Smooth muscle cell (in vitro differentiated cells): ENCODE results near the gene GPM6B. TPM values are rescaled to one million over a fixed set of nuclear protein-coding genes. Genes with fewer than 3 reads are reported as not detected.

Source experiments
- DNase-seq: peaks from one replicate; lab custom pipeline; 2025; ENCODE audit not compliant: unreplicated experiment; lab: John Stamatoyannopoulos, UW
- H2AFZ ChIP-seq: fragments of 200-600 bp; sonication (generic); 2 replicates; pipeline ENCODE4 v1.6.0; 2016; ENCODE audit warnings: antibody characterized with exemption, low read depth, mild to moderate bottlenecking
- H3F3A ChIP-seq: fragments of 200-600 bp; sonication (generic); 2 replicates; pipeline ENCODE4 v1.6.0; 2017; ENCODE audit warnings: antibody characterized with exemption, low read depth
- H3K27ac ChIP-seq: fragments of 200-600 bp; sonication (generic); 2 replicates; pipeline ENCODE4 v1.5.1; 2016; ENCODE audit warnings: low read depth, mild to moderate bottlenecking
- H3K27me3 ChIP-seq: fragments of 200-600 bp; sonication (generic); 2 replicates; pipeline ENCODE4 v1.6.1; 2016; ENCODE audit warnings: low read depth, mild to moderate bottlenecking
- H3K36me3 ChIP-seq: fragments of 200-600 bp; sonication (generic); 2 replicates; pipeline ENCODE4 v1.5.1; 2016; ENCODE audit warnings: low read depth
- H3K4me1 ChIP-seq: fragments of 200-600 bp; sonication (generic); 2 replicates; pipeline ENCODE4 v1.5.1; 2016; ENCODE audit warnings: low read depth
- H3K4me2 ChIP-seq: fragments of 200-600 bp; sonication (generic); 2 replicates; pipeline ENCODE4 v1.6.0; 2016; ENCODE audit warnings: mild to moderate bottlenecking
- H3K4me3 ChIP-seq: fragments of 200-600 bp; sonication (generic); 2 replicates; pipeline ENCODE4 v1.5.1; 2016; ENCODE audit warnings: mild to moderate bottlenecking
- H3K79me2 ChIP-seq: fragments of 200-600 bp; sonication (generic); 2 replicates; pipeline ENCODE4 v1.6.0; 2016; ENCODE audit warnings: low read depth, mild to moderate bottlenecking
- H3K9ac ChIP-seq: fragments of 200-600 bp; sonication (generic); 2 replicates; pipeline ENCODE4 v1.6.0; 2016; ENCODE audit warnings: low read depth
- H3K9me3 ChIP-seq: fragments of 200-600 bp; sonication (generic); replicated peaks from 2 replicates; pipeline ENCODE4 v1.5.1; 2016; ENCODE audit warnings: low read depth
- H4K20me1 ChIP-seq: fragments of 200-600 bp; sonication (generic); 2 replicates; pipeline ENCODE4 v1.6.0; 2016; ENCODE audit warnings: low read depth
- CTCF ChIP-seq: fragments of 200-600 bp; sonication (generic); IDR thresholded peaks from 2 replicates; pipeline ENCODE4 v1.5.1; 2017; ENCODE audit warnings: borderline replicate concordance, mild to moderate bottlenecking, antibody characterized with exemption; ENCODE audit not compliant: insufficient read depth, poor library complexity, severe bottlenecking
- WGBS: methylation state at CpG from one replicate; pipeline ENCODE4 v1.1.7; 2016; ENCODE audit warnings: low lambda C conversion rate; 5-methylcytosine and 5-hydroxymethylcytosine counted together
- polyA plus RNA-seq: library from polyadenylated mRNA; unstranded; fragments of >200 nt; fragmentation: Nextera tagmentation; extraction: Ambion mirVana; gene quantifications from 2 replicates; pipeline ENCODE4 v1.2.1, GENCODE V29; 2016
- total RNA-seq: library from RNA; depleted of rRNA; stranded (reverse); fragments of >200 nt; gene quantifications from 2 replicates; pipeline ENCODE4 v1.2.3, GENCODE V29; 2014

Gene GPM6B
- total and polyA plus RNA-seq, 2 experiments from 2014 or later: 17.1 to 33.4 TPM

- H3K4me1 ChIP-seq: no peaks in the 10 kb centered on the region
Observed at GRCh38 chrX:13825178-13825762, 8.4 kb upstream of the GPM6B start.

GRCh38 chrX:13824746-13825145 lies 7.9 kb upstream of the GPM6B start:
- 72% methylated on average over 6 of the region's 6 CpGs for WGBS
- Histone ChIP-seq H3K79me2 (no peaks in the 10 kb centered on the region), H3K36me3 (no peaks in the 10 kb centered on the region), H3K27me3 (no peaks in the 10 kb centered on the region), H3K27ac (no peak overlapping the region), H3K9ac (no peak overlapping the region), H3K4me3 (no peak overlapping the region), H3K4me2 (no peak overlapping the region), H3F3A (no peaks in the 10 kb centered on the region), H2AFZ (no peak overlapping the region), H3K4me1 (no peaks in the 10 kb centered on the region), H3K9me3 (no peaks in the 10 kb centered on the region), H4K20me1 (no peaks in the 10 kb centered on the region)
- no peak for DNase-seq
- no peak for TF ChIP-seq CTCF

More at GRCh38 chrX:13825178-13825762, 8.4 kb upstream of the GPM6B start:
- Histone ChIP-seq H4K20me1 (no peaks in the 10 kb centered on the region), H3K9me3 (no peaks in the 10 kb centered on the region), H3F3A (no peaks in the 10 kb centered on the region), H3K36me3 (no peaks in the 10 kb centered on the region), H3K27ac (no peak overlapping the region), H3K4me2 (no peak overlapping the region), H2AFZ (no peak overlapping the region), H3K9ac (no peak overlapping the region), H3K4me3 (no peak overlapping the region), H3K27me3 (no peaks in the 10 kb centered on the region), H3K79me2 (no peaks in the 10 kb centered on the region)
- no peak for DNase-seq
- 83% methylated on average over 6 of the region's 6 CpGs for WGBS
- no peak for TF ChIP-seq CTCF

DNA sequence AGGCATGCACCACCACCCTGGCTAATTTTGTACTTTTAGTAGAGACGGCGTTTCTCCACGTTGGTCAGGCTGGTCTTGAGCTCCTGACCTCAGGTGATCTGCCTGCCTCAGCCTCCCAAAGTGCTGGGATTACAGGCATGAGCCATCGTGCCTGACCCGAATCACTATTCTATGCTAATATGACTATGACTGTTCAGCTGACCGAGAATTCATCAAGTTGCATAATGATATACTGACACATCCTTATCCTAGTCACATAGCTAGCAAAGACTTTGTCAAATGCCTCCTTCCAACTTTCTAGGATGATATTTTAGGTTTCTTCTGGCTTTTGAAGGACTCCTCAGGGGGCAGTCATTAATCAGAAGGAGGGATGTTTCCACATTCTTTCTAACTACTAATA lies 4.8 kb upstream of the GPM6B start:
- no peak overlapping the region for H3K4me3 ChIP-seq
- H3K4me2 ChIP-seq: no peak overlapping the region
- no peaks in the 10 kb centered on the region for H4K20me1 ChIP-seq
- no peak overlapping the region for H3K9ac ChIP-seq
- no peak overlapping the region for H3K27ac ChIP-seq
- no peaks in the 10 kb centered on the region for H3F3A ChIP-seq
- no peak overlapping the region for H2AFZ ChIP-seq
- peaks cover 3% of the 10 kb centered on the region for H3K9me3 ChIP-seq
- TF ChIP-seq CTCF: no peak
- 80% methylated on average over 6 of the region's 6 CpGs for WGBS
- no peak for DNase-seq
- H3K36me3 ChIP-seq: no peaks in the 10 kb centered on the region
- no peaks in the 10 kb centered on the region for H3K79me2 ChIP-seq
- no peaks in the 10 kb centered on the region for H3K27me3 ChIP-seq
- no peaks in the 10 kb centered on the region for H3K4me1 ChIP-seq

DNA sequence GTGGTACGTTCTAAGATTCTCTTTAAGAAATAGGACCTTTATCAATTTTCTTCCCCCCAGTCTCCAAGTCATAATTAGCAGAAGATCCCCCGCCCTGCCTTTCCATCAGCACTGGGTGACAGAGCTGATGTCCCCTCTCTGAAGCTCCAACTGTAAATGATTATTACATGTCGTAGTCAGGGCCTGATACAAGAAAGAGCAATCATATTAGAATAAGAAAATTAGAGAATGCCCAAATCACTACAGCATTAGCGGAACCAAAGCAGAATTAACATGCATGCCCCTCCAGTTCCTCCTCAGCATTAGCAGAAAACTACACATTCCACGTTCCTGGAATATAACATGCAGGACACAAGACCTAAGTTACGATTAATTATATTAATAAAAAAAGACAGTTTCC lies 717 bp downstream of the GPM6B start:
- Histone ChIP-seq H4K20me1 (no peaks in the 10 kb centered on the region), H3K9ac (no peak overlapping the region), H3K4me3 (no peak overlapping the region), H3K27me3 (no peaks in the 10 kb centered on the region), H3K4me1 (peaks cover 7% of the 10 kb centered on the region), H3K36me3 (no peaks in the 10 kb centered on the region), H3F3A (no peaks in the 10 kb centered on the region), H3K27ac (no peak overlapping the region), H3K79me2 (no peaks in the 10 kb centered on the region), H2AFZ (no peak overlapping the region), H3K9me3 (peaks cover 3% of the 10 kb centered on the region), H3K4me2 (no peak overlapping the region)
- DNase-seq: no peak
- WGBS: 85% methylated on average over 6 of the region's 6 CpGs
- TF ChIP-seq CTCF: no peak
